Head of caudate nucleus (tissue), 42 donors: ENCODE results near the gene CXCL1.

ENCODE experiments used
- DNase-seq, 42 donors: peaks; one replicate each; pipeline versions ENCODE4 v3.0.0 to v3.0.0-alpha.2; 2020 to 2021; ENCODE audit warnings: mixed read lengths in 7 of 42
- intact Hi-C: fragments of 100-400 bp; cut with DNase I; formaldehyde crosslinking; loops from one replicate; pipeline ENCODE4 v1.15.0; 2022

CXCL1 gene

DNA sequence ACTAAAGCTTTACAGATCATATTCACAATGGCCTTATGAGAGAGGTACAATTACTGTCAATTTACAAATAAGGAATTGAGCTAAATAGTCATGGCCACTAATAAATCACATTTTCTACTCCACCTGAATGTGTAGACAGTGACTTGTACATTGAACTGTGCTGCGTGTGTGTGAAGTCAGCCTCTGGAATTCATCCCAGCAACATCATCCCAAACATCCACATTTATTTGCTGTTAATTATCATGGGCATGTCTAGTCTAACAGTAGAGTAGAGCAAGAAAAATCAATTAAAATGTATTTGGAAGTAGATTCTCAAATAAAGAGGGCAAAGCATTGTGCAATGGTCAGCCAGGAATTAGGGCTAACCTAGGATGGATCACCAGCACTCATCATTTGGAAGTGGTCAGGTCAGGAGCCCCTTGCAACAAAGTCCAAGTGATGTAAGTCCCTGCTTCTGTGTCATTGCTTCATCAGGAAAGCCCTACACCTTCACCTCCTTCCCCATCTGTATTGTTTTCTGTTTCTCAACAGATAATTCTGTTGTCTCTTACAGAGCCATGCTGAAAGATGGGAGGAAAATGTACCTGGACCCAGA, 20.9 kb upstream of the CXCL1 start:
- intact Hi-C loops: no loop called here
- no peak for DNase-seq

DNA sequence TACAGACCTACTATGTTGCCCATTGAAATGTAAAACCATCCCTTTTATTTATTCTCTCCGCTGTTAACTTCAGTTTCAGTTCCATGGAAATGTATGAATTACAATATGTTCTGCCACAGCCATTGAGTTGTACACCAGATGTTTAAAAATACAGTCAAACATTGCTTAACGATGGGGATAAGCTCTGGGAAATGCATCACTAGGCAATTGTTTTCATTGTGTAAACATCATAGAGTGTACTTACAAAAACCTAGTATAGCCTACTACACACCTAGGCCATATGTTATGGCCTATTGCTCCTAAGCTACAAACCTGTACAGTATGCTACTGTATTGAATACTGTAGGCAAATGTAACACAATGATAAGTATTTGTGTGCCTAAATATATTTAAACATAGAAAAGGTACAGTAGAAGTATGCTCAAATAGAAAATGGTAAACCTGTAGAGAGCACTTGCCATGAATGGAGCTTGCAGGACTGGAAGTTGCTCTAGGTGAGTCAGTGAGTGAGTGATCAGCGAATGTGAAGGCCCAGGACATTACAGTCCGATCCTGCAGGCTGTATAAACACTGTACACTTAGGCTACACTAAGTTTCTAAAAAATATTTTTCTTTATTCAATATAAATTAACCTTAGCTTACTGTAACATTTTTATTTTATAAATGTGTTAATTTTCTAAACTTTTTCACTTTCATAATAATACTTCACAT, 18.8 kb upstream of the CXCL1 start:
- DNase-seq: no peak
- intact Hi-C loops: no loop called here

GRCh38 chr4:73851293-73851692, 17.9 kb upstream of the CXCL1 start:
- no peak for DNase-seq
- intact Hi-C loops: no loop called here

DNA sequence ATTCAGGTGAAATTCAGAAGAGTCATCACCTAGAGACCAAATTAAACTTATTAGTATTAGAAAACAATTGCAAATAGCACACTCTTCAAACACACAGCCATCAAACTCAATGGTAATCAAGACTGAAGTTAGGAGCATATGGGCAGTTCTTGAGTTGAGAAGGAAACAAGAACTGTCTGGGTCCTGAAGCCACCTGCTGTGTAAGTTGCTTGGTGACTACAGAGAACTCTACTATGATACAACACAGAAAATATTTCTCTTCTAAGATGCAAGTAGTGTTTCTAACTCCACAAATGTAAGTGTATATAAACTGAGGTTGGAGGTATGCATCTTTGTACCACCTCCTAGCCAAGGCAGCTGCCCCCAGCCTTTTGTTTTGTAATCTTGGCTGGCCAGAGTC, 16.4 kb upstream of the CXCL1 start:
- no peak for DNase-seq
- intact Hi-C loops: no loop called here

GRCh38 chr4:73853246-73853704, 15.9 kb upstream of the CXCL1 start, which contains the start of gene PF4V1:
PF4V1 (plus strand) TSS chr4:73853296; CDS start chr4:73853363, 67 bp downstream.
- DNase-seq: peak in 13 of 42 donors; percentile 8 to 52 (median 24)
- intact Hi-C loops: no loop called here

DNA sequence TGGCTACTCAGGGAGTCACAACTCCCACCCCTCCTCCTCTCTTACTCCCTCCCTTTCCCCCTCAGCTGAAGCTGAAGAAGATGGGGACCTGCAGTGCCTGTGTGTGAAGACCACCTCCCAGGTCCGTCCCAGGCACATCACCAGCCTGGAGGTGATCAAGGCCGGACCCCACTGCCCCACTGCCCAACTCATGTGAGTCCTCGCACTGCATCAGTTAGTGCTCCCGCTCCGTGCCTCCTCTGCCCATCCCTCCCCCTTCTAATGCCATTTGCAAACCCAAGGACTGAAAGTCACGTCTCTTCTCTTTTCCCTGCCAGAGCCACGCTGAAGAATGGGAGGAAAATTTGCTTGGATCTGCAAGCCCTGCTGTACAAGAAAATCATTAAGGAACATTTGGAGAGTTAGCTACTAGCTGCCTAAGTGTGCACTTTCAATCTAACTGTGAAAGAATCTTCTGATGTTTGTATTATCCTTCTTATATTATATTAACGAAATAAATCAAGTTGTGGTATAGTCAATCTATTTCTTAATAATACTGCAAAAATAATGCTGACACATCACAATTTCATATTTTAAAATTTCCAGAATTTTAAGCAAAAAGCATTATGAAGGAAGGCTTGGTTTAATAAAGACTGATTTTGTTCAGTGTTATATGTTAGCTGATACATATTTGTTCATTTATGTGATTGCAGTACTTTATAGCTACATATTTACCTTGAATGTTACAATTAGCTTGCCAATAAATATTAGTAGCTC, 15.3 kb upstream of the CXCL1 start:
- intact Hi-C loops: no loop called here

GRCh38 chr4:73855406-73855805, 13.8 kb upstream of the CXCL1 start:
- intact Hi-C loops: no loop called here
- no peak for DNase-seq

More for the DNA sequence above, 15.3 kb upstream of the CXCL1 start:
- no peak for DNase-seq

DNA sequence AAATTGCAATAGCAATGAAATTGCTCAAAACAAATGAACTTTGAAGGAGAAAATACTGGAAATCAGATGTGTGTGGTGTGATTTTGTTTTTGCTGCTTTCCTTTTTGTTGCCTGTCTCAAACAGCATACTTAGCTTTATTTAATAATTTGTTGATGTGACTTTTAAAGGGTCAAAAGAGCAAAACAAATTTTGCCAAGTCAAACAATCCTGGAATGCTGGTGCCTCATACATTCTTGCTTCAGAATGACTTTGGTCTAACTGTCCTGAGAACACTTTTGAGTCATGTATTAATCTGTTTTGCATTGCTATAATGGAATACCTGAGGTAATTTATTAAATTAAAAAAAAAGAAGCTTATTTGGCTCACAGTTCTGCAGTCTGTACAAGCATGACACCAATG, 12.7 kb upstream of the CXCL1 start:
- DNase-seq: no peak
- intact Hi-C loops: no loop called here

- no peak for DNase-seq
- intact Hi-C loops: no loop called here
Measured at GRCh38 chr4:73859614-73860088, 9.5 kb upstream of the CXCL1 start.

DNA sequence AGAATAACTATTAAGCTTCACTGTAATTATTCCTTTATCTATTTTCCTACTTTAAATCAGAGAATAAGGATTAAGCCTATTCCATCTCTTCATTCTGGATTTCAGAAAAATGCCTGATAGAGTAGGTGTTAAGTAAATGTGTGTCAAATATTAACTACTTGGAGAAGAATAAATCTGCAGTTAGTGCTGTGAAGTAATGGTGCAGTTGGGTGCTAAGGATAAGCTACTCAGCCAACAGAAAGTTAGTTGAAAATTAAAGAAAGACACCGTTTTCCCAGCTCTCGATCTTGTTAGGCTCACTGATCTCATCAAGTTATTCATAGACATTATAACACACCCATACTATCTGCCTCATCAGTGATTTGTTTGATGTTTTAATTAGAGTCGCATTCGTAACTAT, 9.0 kb upstream of the CXCL1 start:
- intact Hi-C loops: no loop called here
- no peak for DNase-seq

- DNase-seq: no peak
- intact Hi-C loops: no loop called here
Measured at GRCh38 chr4:73860917-73861316, 8.3 kb upstream of the CXCL1 start.

DNA sequence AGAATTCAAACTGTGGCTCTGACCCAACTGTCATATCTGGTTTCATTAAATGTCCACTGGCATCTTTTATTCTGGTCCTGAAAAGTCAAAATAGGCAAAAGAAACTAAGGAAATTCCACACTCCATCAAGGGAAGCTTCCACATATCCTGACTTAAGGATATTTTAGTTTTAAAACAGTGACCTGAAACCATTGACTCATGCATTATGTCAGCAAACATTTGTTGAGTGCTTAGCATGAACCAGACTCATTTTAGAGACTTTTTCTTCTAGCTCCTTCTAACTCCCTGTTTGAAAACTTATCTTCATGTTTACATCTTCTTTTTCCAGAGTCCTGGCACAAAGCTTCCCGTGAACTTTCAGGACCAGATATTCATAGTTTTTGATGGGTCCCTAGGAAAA, 6.9 kb upstream of the CXCL1 start:
- DNase-seq: no peak
- intact Hi-C loops: no loop called here

DNA sequence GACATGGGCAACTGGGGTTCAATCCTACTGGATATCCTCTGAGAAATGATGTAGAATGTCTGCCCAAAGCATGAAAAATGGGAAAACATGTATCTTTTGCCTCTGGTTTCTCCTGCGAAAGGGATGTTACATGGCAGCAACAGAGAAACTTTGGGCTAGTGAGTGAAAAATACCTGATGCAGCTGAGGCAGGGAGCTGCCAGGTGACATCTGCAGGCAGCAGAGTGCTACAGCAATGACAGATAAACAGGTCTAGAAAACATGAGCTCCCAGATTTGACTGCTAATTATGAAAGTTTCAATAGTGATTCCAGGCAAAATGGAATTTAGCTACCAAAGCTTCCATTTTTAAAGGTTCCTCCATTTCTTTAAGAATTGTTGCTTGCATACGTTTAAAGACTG, 4.8 kb upstream of the CXCL1 start:
- intact Hi-C loops: no loop called here
- DNase-seq: peak in 6 of 42 donors; percentile 15 to 43 (median 31)

- no peak for DNase-seq
- intact Hi-C loops: no loop called here
Measured at GRCh38 chr4:73864961-73865360, 4.2 kb upstream of the CXCL1 start.

DNA sequence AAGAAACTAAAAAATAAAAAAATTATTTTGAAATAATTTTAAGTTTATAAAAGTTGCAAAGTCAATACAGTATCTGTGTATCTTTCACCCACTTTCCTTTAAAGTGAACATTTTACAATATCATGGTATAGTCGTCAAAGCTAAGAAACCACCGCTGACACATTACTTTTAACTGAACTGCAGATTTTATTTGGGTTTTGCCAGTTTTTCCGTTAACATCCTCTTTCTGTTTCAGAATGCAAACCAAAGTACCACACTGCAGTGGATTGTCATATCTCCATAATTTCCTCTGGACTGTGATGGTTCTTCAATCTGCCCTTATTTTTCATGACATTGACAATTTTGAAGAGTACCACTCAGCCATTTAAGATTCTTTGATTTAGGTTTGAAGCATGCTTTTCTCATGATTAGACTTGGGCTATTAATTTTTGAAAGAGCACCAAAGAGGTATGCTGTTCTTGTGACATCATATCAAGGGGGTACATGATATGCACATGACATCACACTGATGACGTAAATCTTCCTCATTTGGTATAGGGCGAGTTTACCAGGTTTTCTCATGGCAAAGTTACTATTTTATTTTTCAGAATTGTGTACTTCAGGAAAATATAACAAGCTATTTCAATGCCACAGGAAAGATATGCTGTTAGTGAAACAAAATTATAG, 3.6 kb upstream of the CXCL1 start:
- DNase-seq: no peak
- intact Hi-C loops: no loop called here

- no peak for DNase-seq
- intact Hi-C loops: no loop called here
Measured at GRCh38 chr4:73866246-73866645, 2.9 kb upstream of the CXCL1 start.

GRCh38 chr4:73867783-73868182, 1.4 kb upstream of the CXCL1 start:
- peak in 5 of 42 donors; percentile 19 to 50 (median 25) for DNase-seq
- intact Hi-C loops: no loop called here

GRCh38 chr4:73868206-73869129, 725 bp upstream of the CXCL1 start:
- DNase-seq: peak in 9 of 42 donors; percentile 13 to 53 (median 23)
- intact Hi-C loops: no loop called here
